Epithelial cell of esophagus (primary cell): ENCODE data around the gene SLC22A15.

Experiments used
- DNase-seq: peaks from one replicate; pipeline ENCODE4 v3.0.0; 2010; ENCODE audit warnings: low read depth
- H3K4me3 ChIP-seq: 2 replicates; pipeline ENCODE4 v1.5.1; 2011; ENCODE audit warnings: mild to moderate bottlenecking, low read length, control low read depth
- CTCF ChIP-seq: IDR thresholded peaks from 2 replicates; pipeline ENCODE4 v1.5.1; 2011; ENCODE audit warnings: low read depth, mild to moderate bottlenecking, low read length, control low read depth, inconsistent platforms; ENCODE audit not compliant: insufficient read depth; ENCODE audit errors: missing control alignments

Gene SLC22A15

GRCh38 chr1:116001739-116002487 lies 25.6 kb downstream of the SLC22A15 start:
- H3K4me3 ChIP-seq: no peak overlapping the region
- peak; percentile 86 for DNase-seq
- TF ChIP-seq CTCF: no peak

- no peak for DNase-seq
- H3K4me3 ChIP-seq: no peak overlapping the region
- no peak for TF ChIP-seq CTCF
These were observed 26.6 kb downstream of the SLC22A15 start for GRCh38 chr1:116002781-116003420.

GRCh38 chr1:116003823-116004222 lies 27.5 kb downstream of the SLC22A15 start:
- no peak overlapping the region for H3K4me3 ChIP-seq

GRCh38 chr1:116006486-116006964 lies 30.2 kb downstream of the SLC22A15 start:
- DNase-seq: no peak
- no peak overlapping the region for H3K4me3 ChIP-seq
- TF ChIP-seq CTCF: no peak

More at GRCh38 chr1:116003823-116004222, 27.5 kb downstream of the SLC22A15 start:
- no peak for DNase-seq
- TF ChIP-seq CTCF: no peak

- no peak for DNase-seq
- no peak for TF ChIP-seq CTCF
- H3K4me3 ChIP-seq: no peak overlapping the region
These were observed 32.5 kb downstream of the SLC22A15 start for GRCh38 chr1:116008656-116009390.

GRCh38 chr1:116012716-116013115 lies 36.4 kb downstream of the SLC22A15 start:
- H3K4me3 ChIP-seq: no peak overlapping the region
- no peak for TF ChIP-seq CTCF
- no peak for DNase-seq
